IMR-90 (cell line): ENCODE measurements around the gene MXRA8. TPM values are rescaled to one million over a fixed set of nuclear protein-coding genes. Genes with fewer than 3 reads are reported as not detected.
A peak's percentile ranks its signal among the peaks of the same experiment; 100 is the strongest.

ENCODE experiments used
- ATAC-seq: fragments of 200-7000 bp; cut with Tn5 transposase; 2 replicates; pipeline ENCODE4 v1.9.1; 2020; ENCODE audit warnings: low read depth, mild to moderate bottlenecking, moderate library complexity
- BruUV-seq: library from RNA; stranded (reverse); fragments of 400-500 nt; replicated peaks from 2 replicates; lab custom pipeline; 2021; lab: Mats Ljungman, UMichigan
- CTCF ChIA-PET: fragments of 300-600 bp; formaldehyde crosslinking; extraction: SDS; loops from one replicate; lab custom pipeline; 2021; ENCODE audit warnings: antibody characterized with exemption; lab: Yijun Ruan, JAX
- POLR2A ChIA-PET: fragments of 300-600 bp; sonication (Branson Sonifier 250); formaldehyde crosslinking; loops from one replicate; lab custom pipeline; 2022; ENCODE audit warnings: antibody characterized with exemption; ENCODE audit not compliant: unreplicated experiment; lab: Charles Lee
- DNase-seq: peaks from one replicate; pipeline ENCODE4 v3.0.0; 2013
- H2AFZ ChIP-seq: replicated peaks from 2 replicates; pipeline ENCODE3; 2013; ENCODE audit warnings: low read length, mild to moderate bottlenecking; ENCODE audit not compliant: poor library complexity
- H2AK5ac ChIP-seq: 2 replicates; pipeline ENCODE4 v1.6.1; 2013; ENCODE audit warnings: low read depth, low read length, inconsistent platforms
- H2AK9ac ChIP-seq: replicated peaks from 2 replicates; pipeline ENCODE3; 2013; ENCODE audit warnings: mild to moderate bottlenecking, low read depth, low read length, moderate library complexity; ENCODE audit not compliant: poor library complexity
- H2BK120ac ChIP-seq: 2 replicates; pipeline ENCODE4 v1.6.1; 2013; ENCODE audit warnings: low read depth, low read length, inconsistent platforms
- H2BK15ac ChIP-seq: 3 replicates; pipeline ENCODE4 v1.6.1; 2013; ENCODE audit warnings: low read depth, low read length, inconsistent platforms
- H2BK20ac ChIP-seq: 2 replicates; pipeline ENCODE4 v1.6.1; 2013; ENCODE audit warnings: low read depth, mild to moderate bottlenecking, inconsistent platforms, low read length, moderate library complexity
- H2BK5ac ChIP-seq: 2 replicates; pipeline ENCODE4 v1.6.1; 2013; ENCODE audit warnings: mild to moderate bottlenecking, low read depth, low read length, inconsistent platforms; ENCODE audit not compliant: poor library complexity, severe bottlenecking
- H3K14ac ChIP-seq: replicated peaks from 2 replicates; pipeline ENCODE4 v1.6.1; 2013; ENCODE audit warnings: low read depth, low read length, inconsistent platforms
- H3K18ac ChIP-seq: 2 replicates; pipeline ENCODE4 v1.6.1; 2013; ENCODE audit warnings: low read depth, low read length, control low read depth
- H3K23ac ChIP-seq: 2 replicates; pipeline ENCODE4 v1.6.1; 2013; ENCODE audit warnings: low read depth, low read length, inconsistent platforms
- H3K27ac ChIP-seq: 2 replicates; pipeline ENCODE4 v1.5.1; 2013; ENCODE audit warnings: mild to moderate bottlenecking, control low read depth, low read length; ENCODE audit not compliant: insufficient read depth
- H3K27me3 ChIP-seq: 2 replicates; pipeline ENCODE4 v1.6.1; 2013; ENCODE audit warnings: low read length; ENCODE audit not compliant: control insufficient read depth, insufficient read depth
- H3K36me3 ChIP-seq: 2 replicates; pipeline ENCODE4 v1.6.1; 2013; ENCODE audit warnings: low read length, mixed read lengths; ENCODE audit not compliant: control insufficient read depth, insufficient read depth
- H3K4ac ChIP-seq: 2 replicates; pipeline ENCODE4 v1.6.1; 2013; ENCODE audit warnings: low read depth, low read length, inconsistent platforms
- H3K4me1 ChIP-seq: 2 replicates; pipeline ENCODE4 v1.6.1; 2013; ENCODE audit warnings: low read length, mixed read lengths; ENCODE audit not compliant: control insufficient read depth, insufficient read depth
- H3K4me2 ChIP-seq: 2 replicates; pipeline ENCODE4 v1.6.1; 2013; ENCODE audit warnings: low read depth, mild to moderate bottlenecking, control low read depth, low read length, moderate library complexity
- H3K4me3 ChIP-seq: 2 replicates; pipeline ENCODE4 v1.5.1; 2013; ENCODE audit warnings: low read depth, mild to moderate bottlenecking, control low read depth, low read length, moderate library complexity; ENCODE audit not compliant: insufficient read depth
- H3K56ac ChIP-seq: 2 replicates; pipeline ENCODE4 v1.6.1; 2013; ENCODE audit warnings: low read length, inconsistent platforms; ENCODE audit not compliant: insufficient read depth; ENCODE audit errors: extremely low read depth
- H3K79me1 ChIP-seq, 2 experiments: 2 replicates each; pipeline ENCODE4 v1.6.1; 2013; ENCODE audit warnings: low read length in 2 of 2, inconsistent platforms in 1 of 2, low read depth in 1 of 2
- H3K9ac ChIP-seq: 2 replicates; pipeline ENCODE4 v1.6.1; 2013; ENCODE audit warnings: low read depth, low read length, control low read depth
- H3K9me1 ChIP-seq: 2 replicates; pipeline ENCODE4 v1.6.1; 2013; ENCODE audit warnings: low read length, inconsistent platforms; ENCODE audit not compliant: insufficient read depth
- H3K9me3 ChIP-seq: 2 replicates; pipeline ENCODE4 v1.6.1; 2013; ENCODE audit warnings: low read length; ENCODE audit not compliant: control insufficient read depth, insufficient read depth
- H4K20me1 ChIP-seq: 2 replicates; pipeline ENCODE4 v1.6.1; 2013; ENCODE audit warnings: low read length, inconsistent platforms; ENCODE audit not compliant: insufficient read depth
- H4K5ac ChIP-seq: 2 replicates; pipeline ENCODE4 v1.6.1; 2013; ENCODE audit warnings: mild to moderate bottlenecking, low read depth, low read length, control low read depth
- H4K8ac ChIP-seq, 2 experiments: 2 replicates each; pipeline ENCODE4 v1.6.1; 2013; ENCODE audit warnings: low read depth in 2 of 2, low read length in 2 of 2, control low read depth in 1 of 2, inconsistent platforms in 1 of 2
- H4K91ac ChIP-seq: 2 replicates; pipeline ENCODE4 v1.6.1; 2013; ENCODE audit warnings: low read depth, low read length, inconsistent platforms; ENCODE audit not compliant: insufficient read depth
- BHLHE40 ChIP-seq: fragments of 150-350 bp; IDR thresholded peaks from 2 replicates; pipeline ENCODE4 v1.6.1; 2016; ENCODE audit warnings: mild to moderate bottlenecking, low read depth, low read length
- CEBPB ChIP-seq: IDR thresholded peaks from 2 replicates; pipeline ENCODE4 v1.6.1; 2012; ENCODE audit warnings: low read depth, low read length, improper control_type of control experiment
- CHD1 ChIP-seq: IDR thresholded peaks from 2 replicates; pipeline ENCODE4 v1.6.1; 2012; ENCODE audit warnings: low read depth, low read length, improper control_type of control experiment
- CTCF ChIP-seq: conservative IDR thresholded peaks from 2 replicates; pipeline ENCODE4 v1.5.1; 2012; ENCODE audit warnings: mild to moderate bottlenecking, low read depth, low read length, improper control_type of control experiment
- ELK1 ChIP-seq: fragments of 150-350 bp; IDR thresholded peaks from 2 replicates; pipeline ENCODE4 v1.6.1; 2016; ENCODE audit warnings: low read depth, mild to moderate bottlenecking, low read length, moderate library complexity, borderline replicate concordance
- FOS ChIP-seq: fragments of 150-350 bp; IDR thresholded peaks from 2 replicates; pipeline ENCODE4 v1.6.1; 2016; ENCODE audit warnings: low read depth, low read length
- MAFK ChIP-seq: IDR thresholded peaks from 2 replicates; pipeline ENCODE4 v1.6.1; 2012; ENCODE audit warnings: low read depth, low read length, improper control_type of control experiment
- MAZ ChIP-seq: IDR thresholded peaks from 2 replicates; pipeline ENCODE4 v1.6.1; 2012; ENCODE audit warnings: low read depth, mild to moderate bottlenecking, low read length, improper control_type of control experiment, moderate library complexity, borderline replicate concordance
- NFE2L2 ChIP-seq: fragments of 150-350 bp; IDR thresholded peaks from 2 replicates; pipeline ENCODE4 v1.6.1; 2016; ENCODE audit warnings: low read depth, mild to moderate bottlenecking, low read length
- POLR2A ChIP-seq: IDR thresholded peaks from 2 replicates; pipeline ENCODE4 v1.6.1; 2012; ENCODE audit warnings: mild to moderate bottlenecking, low read depth, low read length
- RAD21 ChIP-seq: IDR thresholded peaks from 2 replicates; pipeline ENCODE4 v1.6.1; 2012; ENCODE audit warnings: low read length, improper control_type of control experiment
- RCOR1 ChIP-seq: IDR thresholded peaks from 2 replicates; pipeline ENCODE4 v1.6.1; 2012; ENCODE audit warnings: mild to moderate bottlenecking, low read length, improper control_type of control experiment; ENCODE audit not compliant: insufficient replicate concordance
- RFX5 ChIP-seq: IDR thresholded peaks from 2 replicates; pipeline ENCODE4 v1.8.0; 2012; ENCODE audit warnings: low read depth, mild to moderate bottlenecking, low read length, moderate library complexity
- USF2 ChIP-seq: fragments of 150-350 bp; IDR thresholded peaks from 2 replicates; pipeline ENCODE4 v1.6.1; 2017; ENCODE audit warnings: mild to moderate bottlenecking, antibody characterized with exemption, low read length, low read depth
- WGBS, 2 experiments: methylation state at CpG; one replicate each; pipeline versions ENCODE4 v1.1.5 to v1.1.7; 2013; ENCODE audit warnings: missing lambda C conversion rate in 2 of 2; ENCODE audit not compliant: insufficient read length in 1 of 2; ENCODE audit errors: extremely low coverage in 2 of 2; 5-methylcytosine and 5-hydroxymethylcytosine counted together
- dilution Hi-C: fragments of 300-500 bp; cut with HindIII; formaldehyde crosslinking; loops from one replicate; pipeline ENCODE4 v1.14.3; 2018; ENCODE audit warnings: low sequenced_read_pairs; ENCODE audit not compliant: unreplicated experiment
- in situ Hi-C: fragments of 300-500 bp; cut with MboI; formaldehyde crosslinking; loops from 3 replicates; pipeline ENCODE4 v1.14.3; 2019; ENCODE audit warnings: low sequenced_read_pairs, inconsistent platforms, mixed read lengths
- intact Hi-C: fragments of 100-400 bp; cut with micrococcal nuclease; formaldehyde crosslinking; loops from 2 replicates; pipeline ENCODE4 v1.10.0; 2022
- polyA plus RNA-seq, 3 experiments: library from polyadenylated mRNA; depleted of rRNA; stranded (reverse); fragments of >200 nt; gene quantifications; 2 replicates each; pipeline ENCODE4 v1.2.3, GENCODE V29; 2012; ENCODE audit warnings: low replicate concordance in 1 of 3
- total RNA-seq: library from RNA; depleted of rRNA; stranded (reverse); fragments of >200 nt; gene quantifications from 2 replicates; pipeline ENCODE4 v1.2.3, GENCODE V29; 2012

The MXRA8 gene
- total and polyA plus RNA-seq, 2 of the 4 experiments (the other 2 are of a cell fraction): 92.5 to 469 TPM

- Histone ChIP-seq H3K9me3 (no peaks in the 10 kb centered on the region), H2AK9ac (peak overlapping the region; percentile 71), H3K27ac (no peak overlapping the region), H3K4me2 (no peak overlapping the region), H3K79me1 (peaks cover 14 to 75% of the 10 kb centered on the region in 2 experiments), H3K36me3 (peaks cover 37% of the 10 kb centered on the region), H4K20me1 (peaks cover 75% of the 10 kb centered on the region), H2BK15ac (no peak overlapping the region), H3K4me1 (peaks cover 13% of the 10 kb centered on the region; the same call in 1 of the 2 replicates), H3K14ac (no peak overlapping the region), H4K5ac (no peak overlapping the region), H3K18ac (no peak overlapping the region), H2BK5ac (no peak overlapping the region), H2BK20ac (no peak overlapping the region), H2AK5ac (no peak overlapping the region), H3K27me3 (no peaks in the 10 kb centered on the region), H3K56ac (no peak overlapping the region), H3K4ac (no peak overlapping the region), H2BK120ac (no peak overlapping the region), H2AFZ (peak overlapping the region; percentile 11), H4K8ac (no peak overlapping the region), H4K91ac (no peak overlapping the region), H3K9ac (no peak overlapping the region), H3K23ac (no peak overlapping the region), H3K4me3 (no peak overlapping the region), H3K9me1 (peaks cover 4% of the 10 kb centered on the region)
- DNase-seq: no peak
- dilution Hi-C loops: no loop called here
- ChIA-PET POLR2A (no interaction called here), CTCF (no interaction called here)
- in situ Hi-C loops: no loop called here
- 95% methylated on average over 9 of the region's 13 CpGs; no CpG with 5 or more reads in 1 of the 2 experiments for WGBS, 2 experiments
- TF ChIP-seq CHD1 (no peak), CTCF (no peak), ELK1 (no peak), RAD21 (no peak), POLR2A (no peak), NFE2L2 (no peak), CEBPB (no peak), USF2 (no peak), RCOR1 (no peak), FOS (no peak), RFX5 (no peak), MAZ (no peak), MAFK (no peak), BHLHE40 (no peak)
- intact Hi-C loops: no loop called here
- no TSS peak for BruUV-seq
- no peak for ATAC-seq
Observed at GRCh38 chr1:1319646-1319941, 38.8 kb downstream of the MXRA8 start.
